Esophagus muscularis mucosa (tissue), 4 donors: ENCODE data around the gene SLC41A3. TPM values are rescaled to one million over a fixed set of nuclear protein-coding genes. Genes with fewer than 3 reads are reported as not detected.

Experiments
- DNase-seq: peaks from one replicate; pipeline ENCODE4 v3.0.0-alpha.2; 2017; ENCODE audit errors: extremely low spot score
- H3K27ac ChIP-seq, 4 donors: fragments of 200-600 bp; sonication (generic); replicated peaks in 1 of 4; 1 replicate in 3 of 4; 2 replicates in 1 of 4; pipeline ENCODE4 v1.5.1; 2016 to 2019; ENCODE audit warnings: mild to moderate bottlenecking in 1 of 4
- H3K27me3 ChIP-seq, 4 donors: fragments of 200-600 bp; sonication (generic); one replicate each; pipeline versions ENCODE4 v1.5.1 to v1.6.0; 2016 to 2019
- H3K36me3 ChIP-seq, 4 donors: fragments of 200-600 bp; sonication (generic); one replicate each; pipeline ENCODE4 v1.5.1; 2016 to 2019
- H3K4me1 ChIP-seq, 4 donors: fragments of 200-600 bp; sonication (generic); one replicate each; pipeline ENCODE4 v1.5.1; 2016 to 2019
- H3K4me3 ChIP-seq, 4 donors: fragments of 200-600 bp; sonication (generic); 1 replicate in 2 of 4; 2 replicates in 2 of 4; pipeline ENCODE4 v1.5.1; 2016 to 2019; ENCODE audit warnings: mild to moderate bottlenecking in 4 of 4, moderate library complexity in 1 of 4
- H3K9me3 ChIP-seq, 4 donors: fragments of 200-600 bp; sonication (generic); 1 replicate in 3 of 4; 2 replicates in 1 of 4; pipeline ENCODE4 v1.5.1; 2016 to 2019
- EP300 ChIP-seq: sonication (generic); formaldehyde crosslinking; IDR thresholded peaks from one replicate; pipeline ENCODE4 v1.6.1; 2017; ENCODE audit warnings: antibody characterized with exemption
- POLR2A ChIP-seq: fragments of 450-650 bp; IDR thresholded peaks from one replicate; pipeline ENCODE4 v1.6.1; 2017; ENCODE audit warnings: antibody characterized with exemption, moderate library complexity, mild to moderate bottlenecking, low read depth
- POLR2AphosphoS5 ChIP-seq, 2 donors: sonication (generic); formaldehyde crosslinking; IDR thresholded peaks; one replicate each; pipeline ENCODE4 v1.6.1; 2017; ENCODE audit warnings: antibody characterized with exemption in 2 of 2
- WGBS: methylation state at CpG from one replicate; pipeline ENCODE4 v1.1.5; 2018; 5-methylcytosine and 5-hydroxymethylcytosine counted together
- intact Hi-C: fragments of 100-400 bp; cut with DNase I; formaldehyde crosslinking; loops from one replicate; pipeline ENCODE4 v1.15.1; 2023
- total RNA-seq, 4 donors: library from RNA; depleted of rRNA; stranded (reverse); fragments of >200 nt; gene quantifications; one replicate each; pipeline versions ENCODE4 v1.1.0 to v1.2.1, GENCODE V29; 2016
- TF ChIP-seq, protein P1 (sequence below), 3 experiments: fragments of 200-600 bp in 2 of 3; fragments of 450-650 bp in 1 of 3; sonication (generic) in 2 of 3; IDR thresholded peaks; one replicate each; pipeline ENCODE4 v1.5.1; 2017 to 2019; ENCODE audit warnings: antibody characterized with exemption in 3 of 3, mild to moderate bottlenecking in 2 of 3, moderate library complexity in 1 of 3

SLC41A3 gene
- total RNA-seq, 4 donors from 2014 or later, result 31.6 to 68.1 (median 38.9) TPM

DNA sequence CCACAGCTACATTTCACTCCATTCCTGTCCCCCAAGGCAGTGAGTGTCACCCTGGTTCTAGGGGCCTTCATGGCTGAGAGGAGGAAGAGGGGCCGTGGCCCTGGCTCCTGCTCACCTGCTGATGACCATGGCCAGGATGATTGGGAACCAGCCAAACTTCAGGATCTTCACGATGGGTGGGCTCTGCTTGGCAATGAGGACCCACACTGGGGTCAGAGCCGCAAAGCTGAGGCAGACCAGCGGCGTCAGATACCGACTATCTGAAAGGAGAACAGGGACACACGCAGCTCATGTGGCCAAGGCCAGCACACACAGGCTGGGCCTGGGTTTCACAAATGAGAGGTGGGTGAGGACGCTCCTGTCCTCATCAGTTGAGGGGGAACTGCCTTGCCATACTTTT is 67.3 kb downstream of the SLC41A3 start:
- DNase-seq, result no peak
- 92% methylated on average over 7 of the region's 8 CpGs for WGBS
- intact Hi-C loops, result no loop called here
- H3K27ac ChIP-seq, result no peak overlapping the region
- TF ChIP-seq, protein P1, sequence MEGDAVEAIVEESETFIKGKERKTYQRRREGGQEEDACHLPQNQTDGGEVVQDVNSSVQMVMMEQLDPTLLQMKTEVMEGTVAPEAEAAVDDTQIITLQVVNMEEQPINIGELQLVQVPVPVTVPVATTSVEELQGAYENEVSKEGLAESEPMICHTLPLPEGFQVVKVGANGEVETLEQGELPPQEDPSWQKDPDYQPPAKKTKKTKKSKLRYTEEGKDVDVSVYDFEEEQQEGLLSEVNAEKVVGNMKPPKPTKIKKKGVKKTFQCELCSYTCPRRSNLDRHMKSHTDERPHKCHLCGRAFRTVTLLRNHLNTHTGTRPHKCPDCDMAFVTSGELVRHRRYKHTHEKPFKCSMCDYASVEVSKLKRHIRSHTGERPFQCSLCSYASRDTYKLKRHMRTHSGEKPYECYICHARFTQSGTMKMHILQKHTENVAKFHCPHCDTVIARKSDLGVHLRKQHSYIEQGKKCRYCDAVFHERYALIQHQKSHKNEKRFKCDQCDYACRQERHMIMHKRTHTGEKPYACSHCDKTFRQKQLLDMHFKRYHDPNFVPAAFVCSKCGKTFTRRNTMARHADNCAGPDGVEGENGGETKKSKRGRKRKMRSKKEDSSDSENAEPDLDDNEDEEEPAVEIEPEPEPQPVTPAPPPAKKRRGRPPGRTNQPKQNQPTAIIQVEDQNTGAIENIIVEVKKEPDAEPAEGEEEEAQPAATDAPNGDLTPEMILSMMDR (IDR thresholded peaks at IDR 0.05), result no peak
- TF ChIP-seq POLR2A (no peak), POLR2AphosphoS5 (IDR thresholded peaks at IDR 0.05) (no peak), EP300 (no peak)
- peaks cover 29 to 73% (median 45%) of the 10 kb centered on the region in 4 donors for H3K36me3 ChIP-seq
- H3K4me1 ChIP-seq, result peaks cover 0 to 4% (median 2%) of the 10 kb centered on the region in 4 donors
- H3K9me3 ChIP-seq, result no peaks in the 10 kb centered on the region
- no peak overlapping the region for H3K4me3 ChIP-seq
- H3K27me3 ChIP-seq, result no peaks in the 10 kb centered on the region

DNA sequence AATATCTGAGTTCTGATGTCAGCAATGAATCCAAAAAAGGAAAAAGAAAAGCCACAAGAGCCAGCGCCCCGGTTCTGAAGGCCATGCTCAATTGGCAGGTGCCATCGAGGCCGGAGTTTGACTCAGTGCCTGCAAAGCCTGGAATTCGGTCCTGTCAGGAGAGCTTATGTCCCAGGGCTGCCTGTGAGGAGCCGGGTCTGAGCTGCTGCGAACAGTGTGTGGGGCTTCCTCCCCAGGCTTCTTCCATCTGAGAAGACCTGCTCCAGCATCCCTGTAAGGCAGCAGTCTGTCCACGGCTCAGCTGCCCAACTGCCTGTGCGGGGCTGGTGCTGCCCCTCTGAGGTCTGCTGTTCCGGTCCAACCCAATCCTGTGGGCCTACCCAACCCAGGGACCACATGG is 68.8 kb downstream of the SLC41A3 start:
- Histone ChIP-seq H3K4me3 (no peak overlapping the region), H3K4me1 (peaks cover 0 to 4% (median 2%) of the 10 kb centered on the region in 4 donors), H3K9me3 (no peaks in the 10 kb centered on the region), H3K27ac (no peak overlapping the region), H3K27me3 (no peaks in the 10 kb centered on the region), H3K36me3 (peaks cover 36 to 80% (median 51%) of the 10 kb centered on the region in 4 donors)
- 91% methylated on average over 7 of the region's 10 CpGs for WGBS
- no peak for TF ChIP-seq POLR2A
- no peak for TF ChIP-seq POLR2AphosphoS5 (IDR thresholded peaks at IDR 0.05)
- no peak for TF ChIP-seq EP300
- TF ChIP-seq, protein P1 (IDR thresholded peaks at IDR 0.05), result no peak
- peak; percentile 89 for DNase-seq
- intact Hi-C loops, result no loop called here

DNA sequence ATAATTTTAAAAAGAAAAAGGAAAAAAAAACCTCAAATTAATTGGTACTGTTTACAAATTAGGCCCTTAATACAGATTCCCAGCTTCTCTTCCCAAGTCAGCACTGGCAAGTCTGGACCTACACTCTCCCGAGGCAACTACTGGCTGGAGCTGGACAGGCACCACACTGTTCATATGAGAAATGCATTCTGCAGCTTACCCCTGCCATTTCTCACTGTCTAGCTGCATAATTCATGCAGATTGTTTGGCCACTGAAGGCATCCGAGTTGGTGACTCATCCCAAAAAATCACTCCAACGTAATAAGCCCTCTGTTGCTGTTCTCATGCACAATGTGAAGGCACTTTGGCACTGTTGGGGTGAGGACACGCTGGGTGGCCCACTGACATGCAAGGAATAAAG is 69.7 kb downstream of the SLC41A3 start:
- Histone ChIP-seq H3K36me3 (peaks cover 36 to 78% (median 51%) of the 10 kb centered on the region in 4 donors), H3K9me3 (no peaks in the 10 kb centered on the region), H3K27me3 (no peaks in the 10 kb centered on the region), H3K4me1 (peaks cover 0 to 4% (median 2%) of the 10 kb centered on the region in 4 donors), H3K27ac (no peak overlapping the region), H3K4me3 (no peak overlapping the region)
- TF ChIP-seq EP300 (no peak), POLR2AphosphoS5 (IDR thresholded peaks at IDR 0.05) (no peak), POLR2A (no peak)
- TF ChIP-seq, protein P1 (IDR thresholded peaks at IDR 0.05), result no peak
- intact Hi-C loops, result no loop called here
- no peak for DNase-seq
- WGBS, result 53% methylated on average over 4 of the region's 4 CpGs

DNA sequence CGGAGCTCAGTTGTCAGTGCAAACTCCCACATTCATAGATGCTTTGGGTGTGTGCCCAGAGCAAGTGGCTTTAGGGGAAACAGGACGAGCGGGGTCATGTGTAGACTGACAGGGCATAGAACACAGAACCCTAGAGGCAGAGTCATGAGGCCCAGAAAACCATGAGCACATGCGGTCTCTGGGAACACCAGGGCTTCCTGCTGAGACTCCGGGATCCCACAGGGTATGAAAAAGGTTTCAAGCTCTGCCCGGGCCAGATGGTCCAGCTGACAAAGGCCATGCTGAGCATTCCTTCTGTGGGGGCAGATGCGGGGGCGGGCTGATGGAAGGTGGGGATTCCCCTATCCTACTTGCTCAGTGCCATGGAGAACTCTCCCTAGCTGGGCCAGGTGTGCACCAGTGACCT is 70.2 kb downstream of the SLC41A3 start:
- intact Hi-C loops, result no loop called here
- Histone ChIP-seq H3K9me3 (no peaks in the 10 kb centered on the region), H3K4me3 (no peak overlapping the region), H3K4me1 (peaks cover 0 to 4% (median 2%) of the 10 kb centered on the region in 4 donors), H3K27ac (no peak overlapping the region), H3K27me3 (no peaks in the 10 kb centered on the region), H3K36me3 (peaks cover 36 to 83% (median 55%) of the 10 kb centered on the region in 4 donors)
- TF ChIP-seq, protein P1 (IDR thresholded peaks at IDR 0.05), result no peak
- TF ChIP-seq POLR2AphosphoS5 (IDR thresholded peaks at IDR 0.05) (no peak), EP300 (no peak), POLR2A (no peak)
- 72% methylated on average over 8 of the region's 8 CpGs for WGBS
- DNase-seq, result peak; percentile 91

DNA sequence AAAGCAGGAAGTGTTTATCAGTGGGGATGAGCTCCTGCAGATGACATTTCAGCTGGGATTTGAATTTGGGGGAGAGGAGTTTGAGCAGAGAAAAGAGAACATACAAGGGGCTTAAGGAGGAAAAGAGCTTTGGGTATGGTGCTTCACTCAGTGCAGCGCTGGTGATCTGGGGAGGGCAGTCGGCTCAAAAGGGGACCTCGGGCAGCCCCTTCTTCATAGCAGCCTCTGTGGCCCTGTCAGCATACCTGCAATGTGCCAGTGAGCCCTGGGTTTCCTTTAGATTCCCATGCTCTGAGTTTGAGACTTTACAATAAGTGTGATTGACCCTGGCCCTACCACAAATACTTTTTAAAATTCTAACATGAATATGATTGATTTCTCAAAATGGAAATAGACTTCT is 74.7 kb downstream of the SLC41A3 start:
- no peaks in the 10 kb centered on the region for H3K27me3 ChIP-seq
- intact Hi-C loops, result no loop called here
- peaks cover 0 to 3% (median 0%) of the 10 kb centered on the region in 4 donors for H3K4me1 ChIP-seq
- H3K9me3 ChIP-seq, result no peaks in the 10 kb centered on the region
- H3K4me3 ChIP-seq, result no peak overlapping the region
- 89% methylated on average over 3 of the region's 3 CpGs for WGBS
- H3K36me3 ChIP-seq, result peaks cover 51 to 96% (median 60%) of the 10 kb centered on the region in 4 donors
- TF ChIP-seq, protein P1 (IDR thresholded peaks at IDR 0.05), result no peak
- no peak for TF ChIP-seq POLR2A
- TF ChIP-seq POLR2AphosphoS5 (IDR thresholded peaks at IDR 0.05), result no peak
- no peak for TF ChIP-seq EP300
- H3K27ac ChIP-seq, result no peak overlapping the region
- peak; percentile 55 for DNase-seq
